ENCODE results near the gene CHST8. TPM values are rescaled to one million over a fixed set of nuclear protein-coding genes. Genes with fewer than 3 reads are reported as not detected.

Gene CHST8
- total RNA-seq, 1 experiment from 2014 or later, result 33.5 TPM

DNA sequence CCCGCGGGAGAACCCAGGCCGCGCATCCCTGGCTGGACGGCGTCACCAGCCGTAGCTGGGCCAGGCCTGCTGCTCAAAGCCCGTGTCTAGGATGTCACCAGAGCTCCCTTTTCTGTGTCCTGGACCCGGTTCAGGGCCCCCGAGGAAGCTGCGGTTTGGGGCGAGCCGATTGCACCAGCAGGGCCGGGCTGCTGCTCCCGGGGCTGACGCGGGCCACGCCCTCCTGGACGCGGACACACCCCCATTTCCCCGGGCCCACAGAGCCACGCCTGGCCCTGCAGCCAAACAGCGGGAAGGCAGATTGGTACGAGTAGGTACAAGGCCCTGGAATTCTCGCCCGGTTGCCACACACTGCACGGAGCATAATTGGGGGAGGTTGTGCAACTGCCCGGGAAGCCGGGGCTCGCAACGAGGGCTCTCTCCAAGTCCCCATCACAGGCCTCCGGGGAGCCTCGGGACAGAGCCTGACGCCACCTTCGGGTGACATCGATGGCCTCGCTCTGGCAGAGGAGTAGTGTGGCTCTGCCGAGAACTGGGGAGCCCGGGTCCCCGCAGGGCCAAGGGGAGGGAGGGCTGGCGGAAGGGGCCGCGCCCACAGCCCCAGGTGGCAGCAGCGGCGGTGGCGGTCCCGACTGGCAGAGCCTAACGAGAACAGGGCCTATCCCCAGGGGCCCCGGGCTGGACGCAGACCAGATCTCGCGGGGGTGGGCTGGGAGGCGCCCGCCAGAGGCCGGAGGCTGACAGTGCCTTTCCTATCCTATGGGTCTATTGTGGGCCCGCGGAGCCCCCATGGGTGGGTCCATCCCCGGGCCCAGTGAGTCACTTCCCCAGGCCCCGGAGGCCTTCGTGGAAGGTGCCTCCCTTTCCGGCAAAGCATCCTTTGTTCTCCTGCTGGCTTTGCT lies 198.4 kb downstream of the CHST8 start (continued):
- TF ChIP-seq, protein P1, sequence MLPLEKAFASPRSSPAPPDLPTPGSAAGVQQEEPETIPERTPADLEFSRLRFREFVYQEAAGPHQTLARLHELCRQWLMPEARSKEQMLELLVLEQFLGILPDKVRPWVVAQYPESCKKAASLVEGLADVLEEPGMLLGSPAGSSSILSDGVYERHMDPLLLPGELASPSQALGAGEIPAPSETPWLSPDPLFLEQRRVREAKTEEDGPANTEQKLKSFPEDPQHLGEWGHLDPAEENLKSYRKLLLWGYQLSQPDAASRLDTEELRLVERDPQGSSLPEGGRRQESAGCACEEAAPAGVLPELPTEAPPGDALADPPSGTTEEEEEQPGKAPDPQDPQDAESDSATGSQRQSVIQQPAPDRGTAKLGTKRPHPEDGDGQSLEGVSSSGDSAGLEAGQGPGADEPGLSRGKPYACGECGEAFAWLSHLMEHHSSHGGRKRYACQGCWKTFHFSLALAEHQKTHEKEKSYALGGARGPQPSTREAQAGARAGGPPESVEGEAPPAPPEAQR (CRISPR knock-in tag; IDR thresholded peaks at IDR 0.05), result no peak
- TF ChIP-seq, protein P2, sequence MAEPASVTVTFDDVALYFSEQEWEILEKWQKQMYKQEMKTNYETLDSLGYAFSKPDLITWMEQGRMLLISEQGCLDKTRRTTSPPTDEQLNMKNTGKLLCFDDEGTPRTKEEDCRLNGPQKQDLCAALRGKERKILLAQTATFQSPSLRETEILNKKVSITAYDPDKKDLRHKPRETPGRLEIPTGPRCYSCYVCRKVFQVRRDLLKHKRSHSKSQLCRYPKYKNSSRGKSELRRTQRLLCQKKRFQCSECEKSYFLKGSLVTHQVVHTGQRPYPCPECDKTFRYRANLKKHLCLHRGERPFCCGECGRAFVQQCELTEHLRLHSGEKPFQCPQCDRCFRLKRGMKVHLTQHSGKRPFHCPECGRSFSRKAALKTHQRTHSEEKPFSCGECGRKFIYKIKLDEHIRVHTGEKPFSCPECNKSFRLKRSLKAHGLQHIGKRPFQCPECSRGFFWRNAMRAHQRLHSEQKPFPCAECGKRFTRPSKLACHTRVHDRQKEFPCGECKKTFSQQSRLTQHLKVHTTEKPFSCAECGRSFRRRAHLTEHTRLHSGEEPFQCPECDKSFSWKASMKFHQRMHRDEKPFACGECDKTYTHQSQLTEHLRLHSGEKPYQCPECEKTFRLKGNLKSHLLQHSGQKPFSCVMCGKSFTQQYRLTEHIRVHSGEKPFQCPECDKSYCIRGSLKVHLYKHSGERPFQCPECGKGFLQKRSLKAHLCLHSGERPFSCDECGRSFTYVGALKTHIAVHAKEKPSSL (CRISPR knock-in tag; conservative IDR thresholded peaks at IDR 0.05), result no peak
- TF ChIP-seq NR3C1 (CRISPR knock-in tag; conservative IDR thresholded peaks at IDR 0.05; ENCODE audit: low read depth) (no peak), SP1 (CRISPR knock-in tag; conservative IDR thresholded peaks at IDR 0.05) (0 out of 2 replicates have a peak, but pooled peaks have one; percentile 20), ZNF416 (CRISPR knock-in tag; IDR thresholded peaks at IDR 0.05) (0 out of 2 replicates have a peak, but pooled peaks have one; percentile 4), ZNF423 (CRISPR knock-in tag; IDR thresholded peaks at IDR 0.05) (peak; percentile 6; the same call in 1 of the 2 replicates), GABPB1 (CRISPR knock-in tag; IDR thresholded peaks at IDR 0.05) (peak; percentile 76), ETV6 (CRISPR knock-in tag; IDR thresholded peaks at IDR 0.05) (no peak; the same call in 1 of the 2 replicates), CREM (CRISPR knock-in tag; IDR thresholded peaks at IDR 0.05) (no peak), ZNF121 (CRISPR knock-in tag; IDR thresholded peaks at IDR 0.05) (peak; percentile 68; the same call in 1 of the 2 replicates)
- TF ChIP-seq, protein P3, sequence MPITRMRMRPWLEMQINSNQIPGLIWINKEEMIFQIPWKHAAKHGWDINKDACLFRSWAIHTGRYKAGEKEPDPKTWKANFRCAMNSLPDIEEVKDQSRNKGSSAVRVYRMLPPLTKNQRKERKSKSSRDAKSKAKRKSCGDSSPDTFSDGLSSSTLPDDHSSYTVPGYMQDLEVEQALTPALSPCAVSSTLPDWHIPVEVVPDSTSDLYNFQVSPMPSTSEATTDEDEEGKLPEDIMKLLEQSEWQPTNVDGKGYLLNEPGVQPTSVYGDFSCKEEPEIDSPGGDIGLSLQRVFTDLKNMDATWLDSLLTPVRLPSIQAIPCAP (CRISPR knock-in tag; IDR thresholded peaks at IDR 0.05), result no peak
- TF ChIP-seq, protein P4, sequence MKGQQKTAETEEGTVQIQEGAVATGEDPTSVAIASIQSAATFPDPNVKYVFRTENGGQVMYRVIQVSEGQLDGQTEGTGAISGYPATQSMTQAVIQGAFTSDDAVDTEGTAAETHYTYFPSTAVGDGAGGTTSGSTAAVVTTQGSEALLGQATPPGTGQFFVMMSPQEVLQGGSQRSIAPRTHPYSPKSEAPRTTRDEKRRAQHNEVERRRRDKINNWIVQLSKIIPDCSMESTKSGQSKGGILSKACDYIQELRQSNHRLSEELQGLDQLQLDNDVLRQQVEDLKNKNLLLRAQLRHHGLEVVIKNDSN (CRISPR knock-in tag; IDR thresholded peaks at IDR 0.05), result peak; percentile 29; the same call in 1 of the 2 replicates
- TF ChIP-seq, protein P5, sequence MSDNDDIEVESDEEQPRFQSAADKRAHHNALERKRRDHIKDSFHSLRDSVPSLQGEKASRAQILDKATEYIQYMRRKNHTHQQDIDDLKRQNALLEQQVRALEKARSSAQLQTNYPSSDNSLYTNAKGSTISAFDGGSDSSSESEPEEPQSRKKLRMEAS (CRISPR knock-in tag; IDR thresholded peaks at IDR 0.05), result peak; percentile 59; the same call in 1 of the 2 replicates

DNA sequence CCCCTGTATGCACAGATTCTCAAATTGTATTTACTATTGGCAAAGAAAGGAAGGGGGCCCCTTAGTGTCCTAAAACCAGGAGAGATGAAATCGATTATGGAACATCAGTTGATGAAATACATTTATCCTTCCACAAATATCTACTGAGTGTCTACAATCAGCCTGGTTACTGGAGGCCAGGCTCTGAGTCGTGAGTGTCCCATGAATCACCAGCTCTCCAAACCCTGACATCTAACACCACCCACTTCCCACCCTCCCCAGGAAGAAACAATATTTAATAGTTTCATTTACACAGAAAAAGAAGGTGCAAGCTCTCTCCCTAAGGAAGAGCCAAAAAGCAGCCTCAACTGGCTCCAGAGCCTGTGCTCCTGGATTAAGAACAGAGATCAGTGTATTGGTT lies 200.1 kb downstream of the CHST8 start:
- no peaks in the 10 kb centered on the region for H3K36me3 Mint-ChIP-seq
- peaks cover 12% of the 10 kb centered on the region for H3K27me3 Mint-ChIP-seq (ENCODE audit: low read depth)
- DNase-seq (ENCODE audit: low spot score) (no peak), ATAC-seq (no peak)
- TF ChIP-seq ZNF423 (CRISPR knock-in tag; IDR thresholded peaks at IDR 0.05) (no peak), RORB (CRISPR knock-in tag; IDR thresholded peaks at IDR 0.05) (no peak), JUN (CRISPR knock-in tag; IDR thresholded peaks at IDR 0.05) (no peak), NR1H2 (CRISPR knock-in tag; IDR thresholded peaks at IDR 0.05) (no peak), FOXK1 (CRISPR knock-in tag; IDR thresholded peaks at IDR 0.05) (no peak), ZNF232 (CRISPR knock-in tag; IDR thresholded peaks at IDR 0.05) (no peak), ZNF671 (CRISPR knock-in tag; IDR thresholded peaks at IDR 0.05) (no peak), SMAD4 (CRISPR knock-in tag; IDR thresholded peaks at IDR 0.05) (no peak), NR2C2 (CRISPR knock-in tag; IDR thresholded peaks at IDR 0.05) (no peak), ZNF416 (CRISPR knock-in tag; IDR thresholded peaks at IDR 0.05) (no peak), FOXP1 (CRISPR knock-in tag; IDR thresholded peaks at IDR 0.05; ENCODE audit: borderline replicate concordance) (no peak)
- TF ChIP-seq, protein P6, sequence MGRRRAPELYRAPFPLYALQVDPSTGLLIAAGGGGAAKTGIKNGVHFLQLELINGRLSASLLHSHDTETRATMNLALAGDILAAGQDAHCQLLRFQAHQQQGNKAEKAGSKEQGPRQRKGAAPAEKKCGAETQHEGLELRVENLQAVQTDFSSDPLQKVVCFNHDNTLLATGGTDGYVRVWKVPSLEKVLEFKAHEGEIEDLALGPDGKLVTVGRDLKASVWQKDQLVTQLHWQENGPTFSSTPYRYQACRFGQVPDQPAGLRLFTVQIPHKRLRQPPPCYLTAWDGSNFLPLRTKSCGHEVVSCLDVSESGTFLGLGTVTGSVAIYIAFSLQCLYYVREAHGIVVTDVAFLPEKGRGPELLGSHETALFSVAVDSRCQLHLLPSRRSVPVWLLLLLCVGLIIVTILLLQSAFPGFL (CRISPR knock-in tag; IDR thresholded peaks at IDR 0.05; ENCODE audit: borderline replicate concordance), result no peak
- TF ChIP-seq, protein P7, sequence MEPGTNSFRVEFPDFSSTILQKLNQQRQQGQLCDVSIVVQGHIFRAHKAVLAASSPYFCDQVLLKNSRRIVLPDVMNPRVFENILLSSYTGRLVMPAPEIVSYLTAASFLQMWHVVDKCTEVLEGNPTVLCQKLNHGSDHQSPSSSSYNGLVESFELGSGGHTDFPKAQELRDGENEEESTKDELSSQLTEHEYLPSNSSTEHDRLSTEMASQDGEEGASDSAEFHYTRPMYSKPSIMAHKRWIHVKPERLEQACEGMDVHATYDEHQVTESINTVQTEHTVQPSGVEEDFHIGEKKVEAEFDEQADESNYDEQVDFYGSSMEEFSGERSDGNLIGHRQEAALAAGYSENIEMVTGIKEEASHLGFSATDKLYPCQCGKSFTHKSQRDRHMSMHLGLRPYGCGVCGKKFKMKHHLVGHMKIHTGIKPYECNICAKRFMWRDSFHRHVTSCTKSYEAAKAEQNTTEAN (CRISPR knock-in tag; IDR thresholded peaks at IDR 0.05), result no peak
- TF ChIP-seq, protein P4 (CRISPR knock-in tag; IDR thresholded peaks at IDR 0.05), result no peak
- no peak overlapping the region for H3K27ac Mint-ChIP-seq
- ChIA-PET POLR2A (no interaction called here), CTCF (interaction anchor here (1.3 kb wide), 1 partner anchor 44 kb away, joined by 3 read pairs; no protein-coding TSS in a partner anchor)
- H3K4me1 Mint-ChIP-seq, result peaks cover 13% of the 10 kb centered on the region
- H3K9me3 Mint-ChIP-seq, result no peaks in the 10 kb centered on the region
- H3K4me3 Mint-ChIP-seq, result no peak overlapping the region

All from WTC11 (cell line).